LoVo (cell line): ENCODE data around the gene PACRG.

Experiments used
- DNase-seq: peaks from one replicate; pipeline ENCODE4 v3.0.0-alpha.2; 2016; ENCODE audit warnings: low spot score

Gene PACRG

DNA sequence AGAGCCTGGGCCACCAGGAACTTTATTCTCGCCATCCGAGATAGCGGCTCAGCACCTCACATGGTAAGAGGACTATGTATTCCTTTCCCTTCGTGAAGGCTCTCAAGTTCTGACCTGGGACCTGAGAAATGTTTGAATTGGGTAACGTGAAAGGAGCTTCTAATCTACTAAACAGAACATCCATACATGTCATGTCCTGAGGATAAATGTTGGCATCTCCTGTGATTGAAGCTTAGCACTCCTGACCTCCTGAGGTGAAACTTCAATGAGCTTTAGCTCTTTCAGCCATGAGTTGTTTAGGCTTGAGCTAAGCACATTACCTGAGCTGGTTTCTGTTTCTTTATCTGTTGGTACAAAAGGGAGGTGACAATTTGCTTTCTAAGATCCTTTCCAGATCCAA lies 280.9 kb downstream of the PACRG start:
- DNase-seq, result no peak

DNA sequence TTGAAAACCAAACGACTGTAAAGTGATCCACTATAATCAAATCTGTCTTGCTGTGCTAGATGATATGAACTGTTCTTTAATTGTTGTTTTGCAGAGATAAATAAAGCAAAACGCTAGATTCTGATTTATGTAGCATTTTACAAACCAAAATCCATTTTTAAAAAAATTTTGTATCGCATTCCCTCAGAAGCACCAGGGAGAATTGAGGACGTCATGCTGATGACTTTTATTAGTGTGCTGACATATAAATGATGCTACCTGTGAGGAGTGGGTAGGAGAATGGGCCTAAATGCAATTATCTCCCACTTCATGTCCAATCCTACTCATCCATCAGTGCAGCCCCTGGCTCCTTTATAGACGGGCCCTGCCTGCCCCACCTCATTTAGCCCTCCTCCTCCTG lies 282.4 kb downstream of the PACRG start:
- no peak for DNase-seq

DNA sequence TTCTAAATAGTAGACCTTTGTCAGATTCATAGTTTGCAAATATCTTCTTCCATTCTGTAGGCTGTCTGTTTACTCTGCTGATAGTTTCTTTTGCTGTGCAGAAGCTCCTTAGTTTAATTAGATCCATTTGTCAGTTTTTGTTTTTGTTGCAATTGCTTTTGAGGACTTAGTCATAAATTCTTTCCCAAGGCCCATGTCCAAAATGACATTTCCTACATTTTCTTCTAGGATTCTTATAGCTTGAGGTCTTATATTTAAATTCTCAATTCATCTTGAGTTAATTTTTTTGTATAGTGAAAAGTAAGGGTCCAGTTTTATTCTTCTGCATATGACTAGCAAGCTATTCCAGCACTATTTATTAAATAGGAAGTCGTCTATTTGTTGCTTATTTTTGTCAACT lies 287.0 kb downstream of the PACRG start:
- DNase-seq, result no peak

DNA sequence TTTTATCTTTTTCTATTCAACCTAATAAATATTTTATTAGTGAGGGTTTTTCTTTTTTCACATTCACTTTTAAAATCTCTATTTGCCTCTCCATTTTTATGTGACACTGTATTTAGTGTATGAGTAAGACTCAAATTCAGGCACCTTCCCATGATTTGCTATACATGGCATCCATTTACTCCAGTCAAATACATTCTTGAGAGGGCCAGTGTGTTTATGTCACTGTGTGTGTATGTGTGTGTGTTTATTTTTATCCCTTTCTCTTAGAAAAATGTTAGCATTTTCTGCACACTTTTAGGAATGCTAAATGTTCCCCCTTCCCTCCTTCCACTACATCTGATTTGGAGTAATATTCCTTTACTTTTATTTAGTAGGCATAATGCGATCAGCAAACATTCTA lies 290.0 kb downstream of the PACRG start:
- no peak for DNase-seq

DNA sequence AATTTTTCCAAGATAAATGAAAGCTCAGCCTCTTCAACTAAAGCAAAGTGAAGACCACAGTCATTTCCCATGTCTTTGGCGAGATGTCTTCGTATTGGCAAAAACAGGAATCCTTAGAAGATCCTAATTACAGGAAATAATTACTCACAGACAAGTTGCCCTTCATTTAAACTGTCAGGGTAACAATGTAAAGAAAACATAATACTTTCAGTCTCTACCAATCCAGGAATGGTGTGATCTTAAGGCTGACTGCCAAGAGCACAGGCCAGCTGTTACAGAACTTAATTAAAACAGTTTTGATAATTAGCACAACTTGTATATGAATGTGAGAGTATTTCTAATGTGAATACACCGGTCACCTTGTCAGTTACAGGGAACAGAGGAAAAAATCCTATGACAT lies 292.2 kb downstream of the PACRG start:
- no peak for DNase-seq

DNA sequence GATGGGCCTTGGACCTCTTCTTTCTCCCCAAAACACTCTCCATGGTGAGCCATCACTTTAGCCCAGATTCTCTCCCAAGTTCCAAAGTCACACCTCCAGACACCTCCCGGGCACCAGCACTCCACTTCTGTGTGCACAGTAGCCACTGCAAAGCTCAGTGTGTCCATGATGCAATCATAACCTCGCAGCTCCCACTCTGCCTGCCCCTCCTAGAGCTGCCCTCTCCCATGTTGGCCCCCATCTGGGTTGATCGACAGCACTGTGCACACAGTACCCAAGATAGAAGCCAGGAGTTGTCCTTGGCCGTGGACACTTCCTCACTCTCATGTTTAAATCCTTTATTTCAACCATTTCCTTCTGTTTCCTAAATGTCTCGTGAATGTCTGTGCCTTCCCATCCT lies 293.3 kb downstream of the PACRG start:
- DNase-seq, result no peak

DNA sequence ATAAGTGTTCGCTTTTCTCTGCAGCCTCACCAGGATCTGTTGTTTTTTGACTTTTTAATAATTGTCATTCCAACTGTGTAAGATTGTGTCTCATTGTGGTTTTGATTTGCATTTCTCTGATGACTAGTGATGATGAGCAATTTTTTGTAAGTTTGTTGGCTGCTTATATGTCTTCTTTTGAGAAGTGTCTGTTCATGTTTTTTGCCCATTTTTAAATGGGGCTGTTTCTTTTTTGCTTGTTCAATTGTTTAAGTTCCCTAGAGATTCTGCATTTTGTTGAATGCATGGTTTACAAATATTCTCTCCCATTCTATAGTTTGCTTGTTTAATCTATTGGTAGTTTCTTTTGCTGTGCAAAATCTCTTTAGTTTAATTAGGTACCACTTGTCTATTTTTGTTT lies 295.9 kb downstream of the PACRG start:
- DNase-seq, result no peak

DNA sequence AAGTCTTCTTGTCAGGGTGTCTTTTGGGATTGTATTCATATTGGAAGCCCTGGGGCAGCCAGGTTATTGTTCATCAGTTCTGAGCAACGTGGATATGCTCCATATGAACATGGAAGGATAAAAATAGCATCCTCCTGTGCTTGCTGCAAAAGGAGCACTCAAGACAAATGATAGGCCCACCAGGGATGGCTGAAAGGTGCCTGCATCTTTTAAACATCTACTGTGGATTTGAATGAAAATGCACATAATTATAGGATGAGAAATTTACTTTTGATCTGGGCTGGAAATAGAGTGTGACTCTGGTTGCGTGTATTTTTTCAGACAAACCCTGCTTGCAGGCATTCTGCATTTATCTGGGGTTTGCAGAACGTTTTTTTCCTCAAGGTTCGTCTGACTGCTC lies 299.1 kb downstream of the PACRG start:
- DNase-seq, result no peak

DNA sequence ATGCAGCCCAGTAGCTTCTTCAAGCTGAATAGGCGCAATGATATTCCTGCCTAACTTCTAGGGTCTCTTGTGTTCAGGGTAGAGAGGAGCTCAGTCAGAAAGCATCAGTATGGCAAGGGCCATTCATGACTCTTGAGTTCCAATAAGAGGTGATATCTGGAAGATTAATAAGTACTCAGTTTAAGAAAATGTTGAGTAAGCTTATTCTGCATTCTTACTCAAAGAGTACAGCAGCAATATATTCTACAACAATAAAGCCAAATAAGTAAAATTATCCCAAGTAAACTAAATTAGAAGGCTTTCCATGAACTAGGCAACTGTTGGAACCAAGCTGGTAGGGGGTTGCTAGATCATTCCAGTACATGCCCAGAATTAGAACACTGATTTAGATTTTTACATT lies 303.2 kb downstream of the PACRG start:
- DNase-seq, result no peak

DNA sequence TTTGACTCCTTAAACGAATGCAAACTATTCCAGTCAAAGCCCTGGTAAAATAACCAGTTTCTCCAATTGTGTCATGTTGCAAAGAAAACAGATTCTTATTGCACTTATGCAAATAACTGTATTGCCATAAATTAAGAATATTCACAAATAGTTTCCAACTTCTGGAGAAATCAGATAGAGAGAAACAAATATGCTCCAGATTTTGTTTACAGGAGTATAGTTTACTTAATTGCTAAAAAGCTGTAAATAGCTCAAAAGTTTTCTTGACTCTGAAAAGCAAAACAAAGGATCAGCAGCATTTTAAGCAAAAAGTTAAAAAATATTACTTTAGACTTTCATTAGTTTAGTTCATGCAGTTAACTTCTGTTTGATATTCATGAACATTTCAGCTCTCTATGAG lies 304.2 kb downstream of the PACRG start:
- DNase-seq, result no peak

DNA sequence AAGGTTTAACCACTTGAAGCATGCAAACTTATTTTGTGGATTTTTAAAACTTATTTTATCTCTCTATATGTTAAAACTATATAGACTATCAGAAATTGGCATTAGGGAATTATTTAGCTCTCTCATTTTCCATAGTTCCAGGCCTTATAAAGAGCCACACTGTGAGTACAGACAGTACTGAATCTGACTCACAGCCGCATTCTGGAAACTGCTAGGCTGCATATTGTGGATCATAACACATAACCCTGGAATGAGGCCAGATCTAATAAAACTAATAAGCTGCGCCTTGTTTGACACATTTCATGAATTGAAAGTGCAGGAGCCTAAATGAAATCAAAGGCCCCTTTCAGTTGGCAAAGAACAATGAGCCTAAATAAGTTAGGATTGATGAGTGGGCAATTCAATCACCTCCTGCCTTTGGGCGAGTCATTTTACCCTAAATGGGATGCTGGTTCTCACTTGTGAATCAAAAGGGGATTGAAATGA lies 308.4 kb downstream of the PACRG start:
- no peak for DNase-seq

DNA sequence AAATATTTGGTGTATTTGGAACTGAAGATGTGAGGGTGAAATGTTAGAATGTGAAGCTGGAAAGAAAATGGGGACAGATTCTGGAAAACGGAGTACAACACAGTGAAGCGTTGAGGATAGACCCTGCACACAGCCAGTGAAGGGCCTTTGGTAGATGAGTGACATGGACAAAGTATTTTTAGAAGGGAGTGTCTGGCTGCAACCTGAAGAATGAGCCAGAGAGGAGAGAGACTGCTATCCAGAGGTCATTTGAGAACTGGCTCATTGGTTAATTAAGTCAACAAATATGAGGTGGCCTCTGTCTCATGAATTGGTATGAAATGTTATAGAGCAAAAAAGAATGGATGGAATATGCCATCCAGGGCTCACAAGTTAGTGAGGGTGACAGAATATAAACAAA lies 310.5 kb downstream of the PACRG start:
- DNase-seq, result no peak

DNA sequence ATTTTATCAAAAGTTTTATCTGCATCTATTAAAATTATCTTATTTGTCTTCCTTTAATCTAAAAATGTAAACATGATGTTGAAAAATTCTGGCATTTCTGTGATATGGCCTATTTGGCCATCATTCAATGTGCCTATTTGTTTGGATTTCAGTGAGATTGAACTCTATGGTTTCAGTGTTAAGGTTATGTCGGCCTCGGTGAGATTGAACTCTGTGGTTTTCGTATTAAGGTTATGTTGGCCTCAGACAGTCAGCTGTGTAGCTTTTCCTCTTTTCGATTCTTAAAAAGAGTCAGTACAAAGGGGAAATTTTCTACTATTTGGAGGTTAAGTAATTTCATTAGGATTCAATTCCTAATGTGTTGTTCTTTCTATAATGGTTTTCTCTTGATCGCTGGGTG lies 320.6 kb downstream of the PACRG start:
- DNase-seq, result no peak

DNA sequence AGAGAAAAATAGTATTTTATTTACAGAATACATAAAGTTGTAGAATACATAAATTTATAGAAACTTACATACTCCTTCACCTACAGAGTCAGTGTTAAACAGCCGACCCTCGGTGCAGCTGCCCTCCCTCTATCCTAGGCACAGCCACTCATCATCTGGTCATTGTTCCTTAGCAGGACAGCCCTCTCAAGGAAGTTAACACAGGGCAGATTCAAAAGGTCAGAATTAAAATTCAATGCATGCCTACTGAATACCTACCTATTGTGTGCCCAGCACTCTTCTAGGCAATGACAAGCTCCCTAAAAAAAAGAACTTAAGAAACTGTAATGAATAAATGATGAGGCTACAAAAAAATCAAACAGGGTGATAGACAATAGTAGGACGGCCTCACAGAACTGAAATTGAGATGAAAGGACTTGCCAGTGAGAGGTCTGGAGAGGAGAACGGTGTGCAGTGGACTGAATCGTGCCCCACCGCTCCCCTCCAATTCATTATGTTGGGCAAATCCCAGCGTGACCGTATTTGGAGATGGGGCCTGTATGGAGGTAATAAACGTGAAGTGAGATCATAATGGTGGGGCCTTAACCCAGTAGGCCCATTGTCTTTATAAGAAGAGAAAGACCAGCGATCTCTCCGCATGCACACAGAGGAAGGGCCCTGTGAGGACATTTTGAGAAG lies 326.0 kb downstream of the PACRG start:
- DNase-seq, result no peak

DNA sequence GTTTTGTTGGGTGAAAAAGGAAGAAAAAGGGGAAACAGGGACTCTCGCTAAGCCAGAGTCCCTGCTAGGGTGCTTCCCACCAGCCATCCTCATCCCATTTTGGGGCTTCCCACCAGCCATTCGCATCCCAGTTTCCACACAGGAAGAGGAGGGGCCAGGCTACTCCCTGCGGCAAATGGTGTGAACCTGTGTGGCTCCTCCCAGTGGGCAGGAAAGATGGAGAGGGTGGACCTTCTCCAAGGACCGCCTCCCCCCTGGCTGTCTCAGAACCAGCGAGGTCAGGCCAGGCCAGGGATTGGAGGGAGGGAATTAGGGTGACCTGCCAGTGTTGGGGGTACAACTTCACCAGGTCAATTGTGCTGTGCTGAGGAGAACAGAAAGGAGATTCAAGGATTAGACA lies 326.9 kb downstream of the PACRG start:
- DNase-seq, result no peak

DNA sequence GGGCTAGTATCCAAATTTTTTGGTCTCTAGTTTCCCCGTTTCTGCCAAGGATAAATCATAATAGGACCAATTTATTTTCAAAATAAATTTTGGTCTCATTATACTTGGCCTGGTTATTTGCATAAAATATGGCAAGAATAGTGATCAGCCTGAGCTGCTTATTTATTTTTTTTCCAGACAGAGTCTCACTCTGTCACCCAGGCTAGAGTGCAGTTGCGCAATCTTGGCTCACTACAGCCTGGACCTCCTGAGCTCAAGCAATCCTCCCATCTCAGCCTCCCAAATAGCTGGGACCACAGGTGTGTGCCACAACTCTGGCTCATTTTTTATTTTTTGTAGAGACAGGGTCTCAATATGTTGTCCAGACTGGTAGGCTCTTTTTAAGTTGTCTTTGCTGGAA lies 329.5 kb downstream of the PACRG start:
- no peak for DNase-seq

DNA sequence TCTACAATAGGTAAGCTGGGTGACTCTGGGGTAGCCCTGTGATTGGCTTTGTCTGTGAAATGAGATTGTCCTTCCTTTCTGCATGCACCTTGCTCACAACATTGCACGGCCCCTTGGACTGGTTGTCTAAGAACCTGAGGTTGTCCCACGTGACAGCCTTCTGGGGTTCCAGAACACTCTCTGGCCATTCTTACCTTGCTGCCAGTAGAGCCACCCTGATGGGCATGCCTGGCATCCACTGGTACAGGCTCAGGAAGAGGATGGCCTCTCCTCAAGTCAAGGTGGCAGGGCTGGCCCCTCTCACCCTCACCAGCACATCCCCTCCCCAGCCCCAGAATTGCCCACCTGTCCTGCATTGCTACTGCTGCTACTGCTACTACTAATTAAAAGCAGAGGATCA lies 335.0 kb downstream of the PACRG start:
- no peak for DNase-seq

DNA sequence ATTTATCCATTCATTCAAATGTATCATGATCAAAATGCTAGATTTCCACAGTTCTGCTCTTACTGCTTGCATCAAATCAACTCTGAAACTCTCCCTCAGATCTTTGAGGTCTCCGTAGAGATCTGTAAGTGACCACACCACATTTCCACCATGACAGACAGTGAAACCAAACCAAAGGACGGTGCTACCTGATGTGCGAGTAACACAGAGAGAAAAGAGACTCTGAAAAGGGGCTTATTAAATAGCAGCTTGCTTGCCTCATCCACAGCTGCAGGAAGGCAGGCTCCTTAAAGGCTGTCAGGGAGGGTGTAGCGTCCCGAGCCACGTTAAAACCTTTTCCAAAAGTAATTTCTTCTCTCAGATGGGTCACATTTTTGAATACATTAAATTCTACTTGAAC lies 335.8 kb downstream of the PACRG start:
- no peak for DNase-seq

DNA sequence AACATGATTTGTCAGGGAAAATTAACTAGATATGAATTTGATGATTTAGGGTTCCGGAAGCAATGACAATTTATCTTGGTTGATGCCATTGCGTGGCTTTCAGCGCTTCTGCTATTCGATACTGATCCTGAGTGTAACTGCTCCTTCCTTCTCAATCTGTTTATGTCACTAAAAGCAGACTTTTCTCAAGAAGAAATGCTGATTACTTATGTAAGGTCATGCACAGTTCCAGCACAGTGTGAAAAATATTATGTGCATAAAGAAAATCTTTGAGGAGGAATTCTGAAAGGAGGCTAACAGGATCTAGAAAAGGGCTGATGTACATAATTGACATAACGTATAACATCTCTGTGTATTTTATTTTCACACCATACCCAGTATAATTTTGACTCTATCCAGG lies 336.6 kb downstream of the PACRG start:
- no peak for DNase-seq

DNA sequence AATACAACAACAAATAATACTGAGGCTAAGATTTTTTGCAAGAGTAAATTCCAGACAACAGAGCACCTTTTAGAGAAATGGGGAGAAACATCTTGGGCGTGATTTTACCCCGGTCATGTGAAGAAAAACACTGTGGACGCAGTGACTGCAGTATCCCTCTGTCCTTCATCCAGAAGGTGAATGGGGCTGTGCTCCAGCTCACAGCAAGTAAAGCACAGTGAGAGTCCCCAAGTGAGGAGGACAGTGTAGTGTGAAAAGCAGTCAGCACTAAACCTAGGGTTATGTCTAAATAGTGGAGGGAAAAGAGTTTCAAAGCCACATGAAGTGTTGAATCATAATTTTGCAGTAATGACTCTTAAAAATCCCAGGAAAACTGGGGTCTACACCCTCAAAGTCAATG lies 338.4 kb downstream of the PACRG start:
- no peak for DNase-seq

DNA sequence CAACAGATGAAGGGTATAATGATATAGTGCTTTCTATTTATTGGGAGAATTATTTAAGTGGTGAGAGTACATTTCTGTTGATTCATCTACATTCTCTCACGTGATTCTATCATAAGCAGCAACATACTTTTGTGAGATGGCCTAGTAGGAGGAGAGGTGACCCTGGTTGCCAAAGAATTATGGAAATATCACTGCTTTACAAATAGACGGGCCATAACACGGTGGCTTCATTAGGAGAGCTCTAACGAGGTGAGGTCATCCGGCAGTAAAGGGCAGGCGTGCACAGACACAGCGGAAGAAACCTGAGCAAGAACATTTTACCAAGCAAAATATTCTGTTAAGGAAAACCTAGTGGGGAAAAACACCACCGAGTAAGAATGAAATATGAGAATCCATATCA lies 349.4 kb downstream of the PACRG start:
- no peak for DNase-seq

DNA sequence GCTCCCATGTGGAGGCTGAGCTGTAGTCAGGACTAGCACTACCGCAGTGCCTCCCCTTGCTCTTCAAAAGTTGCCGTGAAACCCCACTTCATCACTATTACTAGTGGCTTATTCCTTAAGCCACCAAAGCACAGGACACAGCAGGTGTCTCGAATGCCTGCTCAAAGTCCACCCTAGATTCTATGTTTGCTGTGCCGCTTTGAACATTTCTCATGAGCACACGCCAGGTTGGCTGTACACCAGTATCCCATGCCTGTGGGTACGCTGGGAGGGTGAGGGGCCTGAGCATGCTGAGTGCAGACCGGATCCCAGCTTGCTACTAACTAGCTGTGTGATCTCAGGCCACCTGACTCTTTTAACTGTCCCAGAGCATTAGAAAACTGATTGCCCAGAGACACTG lies 350.9 kb downstream of the PACRG start:
- no peak for DNase-seq

DNA sequence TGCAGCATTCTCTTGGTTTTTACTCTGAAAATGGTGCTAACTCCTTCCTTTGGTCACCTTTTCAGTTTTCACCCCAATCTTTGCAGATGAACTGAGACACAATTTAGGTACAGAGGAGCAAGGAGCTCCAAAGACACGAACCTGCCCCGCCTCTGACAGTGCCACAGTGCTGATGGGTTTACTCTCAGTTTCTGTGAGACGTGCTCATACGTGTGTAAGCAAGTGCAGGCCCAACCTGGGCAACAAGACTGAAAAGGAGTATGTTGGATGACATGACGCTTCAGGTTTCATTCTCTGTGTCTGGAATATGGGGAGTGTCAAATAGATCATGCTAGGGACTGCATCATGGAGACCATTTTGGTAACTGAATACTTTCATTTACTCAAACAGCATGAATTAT lies 352.5 kb downstream of the PACRG start:
- DNase-seq, result no peak

DNA sequence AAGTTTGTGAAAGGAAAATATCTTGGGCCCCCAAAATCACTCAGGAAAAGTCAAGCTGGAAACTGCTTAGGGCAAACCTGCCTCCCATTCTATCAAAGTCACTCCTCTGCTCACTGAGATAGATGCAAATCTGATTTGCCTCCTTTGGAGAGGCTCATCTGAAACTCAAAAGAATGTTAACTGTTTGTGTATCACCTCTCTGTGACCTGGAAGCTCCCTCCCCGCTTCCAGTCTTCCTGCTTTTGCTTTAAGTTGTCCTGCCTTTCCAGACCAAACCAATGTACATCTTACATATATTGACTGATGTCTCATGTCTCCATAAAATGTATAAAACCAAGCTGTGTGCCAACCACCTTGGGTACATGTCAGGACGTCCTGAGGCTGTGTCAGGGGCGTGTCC lies 355.4 kb downstream of the PACRG start:
- no peak for DNase-seq

DNA sequence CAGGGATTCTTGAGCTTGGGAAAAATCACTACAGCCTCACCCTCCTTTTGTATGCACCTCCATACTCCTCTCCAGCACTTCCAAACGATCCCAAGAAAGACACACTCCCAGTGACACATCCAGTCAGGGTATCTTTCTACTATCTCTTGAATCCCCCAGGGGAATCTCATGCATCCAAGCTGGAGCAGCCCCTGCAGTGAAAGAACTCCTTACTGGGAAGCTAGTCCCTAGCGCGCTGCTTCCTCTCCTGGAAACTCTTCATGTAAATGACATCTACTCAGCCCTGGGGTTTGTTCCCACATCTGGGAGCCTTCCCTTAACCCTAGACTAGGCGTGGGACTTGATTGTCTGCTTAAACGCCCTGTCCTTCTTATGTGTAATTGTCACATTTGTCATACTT lies 357.7 kb downstream of the PACRG start:
- no peak for DNase-seq
